GM23338 (cell line): ENCODE results near the gene FGGY. TPM values are rescaled to one million over a fixed set of nuclear protein-coding genes. Genes with fewer than 3 reads are reported as not detected.

Experiments
- ATAC-seq: fragments of 200-7000 bp; cut with Tn5 transposase; 3 replicates; pipeline ENCODE4 v1.9.1; 2020
- DNase-seq: peaks from one replicate; pipeline ENCODE4 v3.0.0-alpha.2; 2015; ENCODE audit warnings: low spot score
- H2AFZ ChIP-seq: fragments of 200-600 bp; sonication (generic); 2 replicates; pipeline ENCODE4 v1.8.0; 2016; ENCODE audit warnings: antibody characterized with exemption, mild to moderate bottlenecking, moderate library complexity
- H3F3A ChIP-seq: fragments of 200-600 bp; sonication (generic); replicated peaks from 2 replicates; pipeline ENCODE4 v1.8.0; 2017; ENCODE audit warnings: antibody characterized with exemption, mixed run types, low read depth
- H3K27ac ChIP-seq: fragments of 200-600 bp; sonication (generic); 2 replicates; pipeline ENCODE4 v1.6.1; 2016; ENCODE audit warnings: low read depth
- H3K27me3 ChIP-seq: fragments of 200-600 bp; sonication (generic); 2 replicates; pipeline ENCODE4 v1.8.0; 2016; ENCODE audit warnings: mild to moderate bottlenecking, mixed run types, moderate library complexity; ENCODE audit not compliant: insufficient read depth
- H3K36me3 ChIP-seq: fragments of 200-600 bp; sonication (generic); 2 replicates; pipeline ENCODE4 v1.8.0; 2016; ENCODE audit warnings: mild to moderate bottlenecking; ENCODE audit not compliant: insufficient read depth
- H3K4me1 ChIP-seq: fragments of 200-600 bp; sonication (generic); 2 replicates; pipeline ENCODE4 v1.8.0; 2016; ENCODE audit warnings: mild to moderate bottlenecking, moderate library complexity; ENCODE audit not compliant: insufficient read depth
- H3K4me2 ChIP-seq: fragments of 200-600 bp; sonication (generic); 2 replicates; pipeline ENCODE4 v1.7.1; 2017; ENCODE audit warnings: mixed run types
- H3K4me3 ChIP-seq: fragments of 200-600 bp; sonication (generic); 2 replicates; pipeline ENCODE4 v1.6.1; 2016; ENCODE audit warnings: mixed run types
- H3K79me2 ChIP-seq: fragments of 200-600 bp; sonication (generic); replicated peaks from 2 replicates; pipeline ENCODE4 v1.8.0; 2017; ENCODE audit warnings: mild to moderate bottlenecking; ENCODE audit not compliant: insufficient read depth
- H3K9me2 ChIP-seq: fragments of 200-600 bp; sonication (generic); 2 replicates; pipeline ENCODE4 v1.8.0; 2017; ENCODE audit not compliant: insufficient read depth
- H4K20me1 ChIP-seq: fragments of 200-600 bp; sonication (generic); replicated peaks from 2 replicates; pipeline ENCODE4 v1.8.0; 2017; ENCODE audit warnings: mild to moderate bottlenecking; ENCODE audit not compliant: insufficient read depth
- H3K27ac Mint-ChIP-seq: 2 replicates; pipeline ENCODE4 v1.8.0; 2020; ENCODE audit warnings: inconsistent platforms, mild to moderate bottlenecking, moderate library complexity, mixed read lengths
- H3K27me3 Mint-ChIP-seq: 3 replicates; pipeline ENCODE4 v1.8.0; 2022; ENCODE audit warnings: low read depth, mild to moderate bottlenecking, moderate library complexity, mixed read lengths, inconsistent platforms; ENCODE audit not compliant: insufficient read depth, poor library complexity
- H3K36me3 Mint-ChIP-seq: 3 replicates; pipeline ENCODE4 v1.8.0; 2021; ENCODE audit warnings: low read depth, mild to moderate bottlenecking, inconsistent platforms, moderate library complexity, mixed read lengths
- H3K4me1 Mint-ChIP-seq: 3 replicates; pipeline ENCODE4 v1.8.0; 2020; ENCODE audit warnings: mild to moderate bottlenecking, inconsistent platforms, mixed read lengths
- H3K4me3 Mint-ChIP-seq: 3 replicates; pipeline ENCODE4 v1.8.0; 2021; ENCODE audit warnings: moderate library complexity, mild to moderate bottlenecking, inconsistent platforms, mixed read lengths
- H3K9me3 Mint-ChIP-seq: 3 replicates; pipeline ENCODE4 v1.8.0; 2020; ENCODE audit warnings: moderate library complexity, mild to moderate bottlenecking, inconsistent platforms, mixed read lengths
- CREB1 ChIP-seq: fragments of 250-450 bp; sonication (Bioruptor Pico); IDR thresholded peaks from 2 replicates; pipeline ENCODE4 v1.5.0; 2020; ENCODE audit warnings: low read depth, mild to moderate bottlenecking, moderate library complexity
- CTCF ChIP-seq, 2 experiments: fragments of 200-600 bp in 1 of 2; sonication (generic) in 1 of 2; conservative IDR thresholded peaks; 2 replicates each; pipeline versions ENCODE4 v1.5.1 to v1.6.1; 2016 to 2017; ENCODE audit warnings: antibody characterized with exemption in 2 of 2, low read depth in 2 of 2, mild to moderate bottlenecking in 2 of 2, moderate library complexity in 1 of 2
- EZH2 ChIP-seq: fragments of 200-600 bp; sonication (generic); IDR thresholded peaks from one replicate; pipeline ENCODE4 v1.8.0; 2017; ENCODE audit warnings: antibody characterized with exemption, mild to moderate bottlenecking, low read depth; ENCODE audit not compliant: unreplicated experiment
- EZH2phosphoT487 ChIP-seq: fragments of 200-600 bp; sonication (generic); IDR thresholded peaks from one replicate; pipeline ENCODE4 v1.8.1; 2018; ENCODE audit warnings: antibody characterized with exemption; ENCODE audit not compliant: unreplicated experiment
- JUNB ChIP-seq: IDR thresholded peaks from one replicate; pipeline ENCODE4 v1.6.1; 2016; ENCODE audit warnings: antibody characterized with exemption; ENCODE audit not compliant: unreplicated experiment
- NANOG ChIP-seq: IDR thresholded peaks from 2 replicates; pipeline ENCODE4 v1.6.1; 2016; ENCODE audit warnings: antibody characterized with exemption, borderline replicate concordance
- POLR2AphosphoS5 ChIP-seq: IDR thresholded peaks from 2 replicates; pipeline ENCODE4 v1.6.1; 2016; ENCODE audit warnings: antibody characterized with exemption, low read depth
- STAT1 ChIP-seq: IDR thresholded peaks from one replicate; pipeline ENCODE4 v1.6.1; 2016; ENCODE audit warnings: antibody characterized with exemption; ENCODE audit not compliant: unreplicated experiment
- ZNF114 ChIP-seq: fragments of 250-450 bp; sonication (Bioruptor Pico); IDR thresholded peaks from 2 replicates; pipeline ENCODE4 v1.5.0; 2020; ENCODE audit warnings: mild to moderate bottlenecking, moderate library complexity
- ZNF331 ChIP-seq: fragments of 250-450 bp; sonication (Bioruptor Pico); IDR thresholded peaks from 2 replicates; pipeline ENCODE4 v1.5.0; 2020; ENCODE audit warnings: low read depth, mild to moderate bottlenecking, moderate library complexity
- polyA plus RNA-seq: library from polyadenylated mRNA; unstranded; fragments of >200 nt; fragmentation: Nextera tagmentation; extraction: Ambion mirVana; gene quantifications from 2 replicates; pipeline ENCODE4 v1.2.1, GENCODE V29; 2016
- total RNA-seq: library from RNA; depleted of rRNA; stranded (reverse); fragments of >200 nt; shearing (Covaris generic); gene quantifications from 2 replicates; pipeline ENCODE4 v1.2.3, GENCODE V29; 2014
- TF ChIP-seq, protein P1 (sequence below): IDR thresholded peaks from 2 replicates; pipeline ENCODE4 v1.6.1; 2016; ENCODE audit warnings: antibody characterized with exemption

FGGY gene
- total and polyA plus RNA-seq, 2 experiments from 2014 or later = 10.9 to 21.4 TPM

DNA sequence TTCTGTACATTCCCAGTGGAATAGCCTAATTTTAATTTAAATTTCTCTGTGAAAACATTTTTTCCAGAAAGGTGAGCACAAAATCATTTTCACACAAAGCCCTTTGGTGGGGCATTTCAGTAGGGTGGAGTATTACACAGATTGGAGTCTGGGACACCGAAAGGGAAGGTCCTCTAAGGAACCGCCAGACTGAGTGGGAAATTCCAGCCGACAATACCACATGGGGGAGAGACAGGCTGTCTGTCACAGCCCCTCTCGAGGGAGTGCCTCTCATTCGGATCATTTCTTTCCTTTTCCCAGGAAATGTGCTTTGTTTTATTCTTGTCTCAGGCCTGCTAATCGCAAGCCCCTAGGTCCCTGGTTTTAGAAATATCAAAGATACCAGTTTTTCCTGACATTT, 367.3 kb downstream of the FGGY start:
- Histone ChIP-seq H3K4me3 (peak overlapping the region; percentile 35), H3K27me3 (no peaks in the 10 kb centered on the region), H3K4me1 (peaks cover 24% of the 10 kb centered on the region), H3K79me2 (no peaks in the 10 kb centered on the region), H3K9me2 (no peaks in the 10 kb centered on the region), H2AFZ (no peak overlapping the region), H3K36me3 (no peaks in the 10 kb centered on the region), H3F3A (no peaks in the 10 kb centered on the region; the same call in 1 of the 2 replicates), H4K20me1 (no peaks in the 10 kb centered on the region), H3K27ac (no peak overlapping the region), H3K4me2 (peak overlapping the region; percentile 60; the same call in 1 of the 2 replicates)
- TF ChIP-seq NANOG (0 out of 2 replicates have a peak, but pooled peaks have one; percentile 0), JUNB (no peak), CREB1 (no peak)
- H3K4me3 Mint-ChIP-seq = no peak overlapping the region
- no peaks in the 10 kb centered on the region; the same call in 2 of the 3 replicates for H3K36me3 Mint-ChIP-seq
- H3K27ac Mint-ChIP-seq = no peak overlapping the region
- H3K27me3 Mint-ChIP-seq = no peaks in the 10 kb centered on the region
- H3K9me3 Mint-ChIP-seq = no peaks in the 10 kb centered on the region; the same call in 2 of the 3 replicates
- DNase-seq = peak; percentile 39
- ATAC-seq = peak; percentile 89
- H3K4me1 Mint-ChIP-seq = peaks cover 23% of the 10 kb centered on the region

- H3F3A ChIP-seq = no peaks in the 10 kb centered on the region; the same call in 1 of the 2 replicates
- H3K27ac Mint-ChIP-seq = no peak overlapping the region
- no peak for TF ChIP-seq POLR2AphosphoS5
- peak; percentile 30; a peak in 3 of 4 replicates for TF ChIP-seq CTCF (conservative IDR thresholded peaks at IDR 0.05; ENCODE audit: low read depth in 2 of 2)
- peaks cover 35% of the 10 kb centered on the region for H3K4me1 ChIP-seq
- H3K27me3 ChIP-seq = no peaks in the 10 kb centered on the region
- no peak overlapping the region for H3K4me3 ChIP-seq
- H3K9me3 Mint-ChIP-seq = no peaks in the 10 kb centered on the region; the same call in 2 of the 3 replicates
- ATAC-seq (no peak), DNase-seq (no peak)
- H3K36me3 ChIP-seq = no peaks in the 10 kb centered on the region
- no peak overlapping the region for H2AFZ ChIP-seq
- no peak overlapping the region for H3K4me3 Mint-ChIP-seq
- H3K4me1 Mint-ChIP-seq = peaks cover 41% of the 10 kb centered on the region
- no peak overlapping the region for H3K4me2 ChIP-seq
- H3K27ac ChIP-seq = no peak overlapping the region
- H3K36me3 Mint-ChIP-seq = peaks cover 2% of the 10 kb centered on the region; the same call in 2 of the 3 replicates
- H3K9me2 ChIP-seq = no peaks in the 10 kb centered on the region
- H4K20me1 ChIP-seq = no peaks in the 10 kb centered on the region
- H3K79me2 ChIP-seq = no peaks in the 10 kb centered on the region
- no peaks in the 10 kb centered on the region for H3K27me3 Mint-ChIP-seq
Measured at GRCh38 chr1:59666106-59666505, 369.2 kb downstream of the FGGY start.

GRCh38 chr1:59667020-59667419, 370.1 kb downstream of the FGGY start:
- Histone ChIP-seq H3K4me3 (no peak overlapping the region), H3K36me3 (no peaks in the 10 kb centered on the region), H3K4me2 (no peak overlapping the region), H3K4me1 (peaks cover 37% of the 10 kb centered on the region), H3K27ac (no peak overlapping the region), H3K79me2 (no peaks in the 10 kb centered on the region), H3K9me2 (no peaks in the 10 kb centered on the region), H4K20me1 (no peaks in the 10 kb centered on the region), H3K27me3 (no peaks in the 10 kb centered on the region), H3F3A (no peaks in the 10 kb centered on the region; the same call in 1 of the 2 replicates), H2AFZ (no peak overlapping the region)
- Mint-ChIP-seq H3K4me1 (peaks cover 48% of the 10 kb centered on the region), H3K9me3 (no peaks in the 10 kb centered on the region; the same call in 2 of the 3 replicates), H3K27me3 (peaks cover 1% of the 10 kb centered on the region), H3K27ac (no peak overlapping the region), H3K36me3 (peaks cover 4% of the 10 kb centered on the region; the same call in 2 of the 3 replicates), H3K4me3 (no peak overlapping the region)
- ATAC-seq = no peak
- DNase-seq = no peak
- no peak for TF ChIP-seq EZH2
- TF ChIP-seq NANOG = no peak
- no peak for TF ChIP-seq POLR2AphosphoS5
- TF ChIP-seq JUNB = no peak
- no peak for TF ChIP-seq STAT1
- TF ChIP-seq CTCF (conservative IDR thresholded peaks at IDR 0.05; ENCODE audit: low read depth in 2 of 2) = no peak
- no peak for TF ChIP-seq EZH2phosphoT487
- no peak for TF ChIP-seq CREB1
- TF ChIP-seq, protein P1, sequence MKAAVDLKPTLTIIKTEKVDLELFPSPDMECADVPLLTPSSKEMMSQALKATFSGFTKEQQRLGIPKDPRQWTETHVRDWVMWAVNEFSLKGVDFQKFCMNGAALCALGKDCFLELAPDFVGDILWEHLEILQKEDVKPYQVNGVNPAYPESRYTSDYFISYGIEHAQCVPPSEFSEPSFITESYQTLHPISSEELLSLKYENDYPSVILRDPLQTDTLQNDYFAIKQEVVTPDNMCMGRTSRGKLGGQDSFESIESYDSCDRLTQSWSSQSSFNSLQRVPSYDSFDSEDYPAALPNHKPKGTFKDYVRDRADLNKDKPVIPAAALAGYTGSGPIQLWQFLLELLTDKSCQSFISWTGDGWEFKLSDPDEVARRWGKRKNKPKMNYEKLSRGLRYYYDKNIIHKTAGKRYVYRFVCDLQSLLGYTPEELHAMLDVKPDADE = no peak
- TF ChIP-seq ZNF331 (CRISPR knock-in tag) = no peak
- no peak for TF ChIP-seq ZNF114 (CRISPR knock-in tag)
